ENCODE results near the gene ZDHHC5.

The ZDHHC5 gene

DNA sequence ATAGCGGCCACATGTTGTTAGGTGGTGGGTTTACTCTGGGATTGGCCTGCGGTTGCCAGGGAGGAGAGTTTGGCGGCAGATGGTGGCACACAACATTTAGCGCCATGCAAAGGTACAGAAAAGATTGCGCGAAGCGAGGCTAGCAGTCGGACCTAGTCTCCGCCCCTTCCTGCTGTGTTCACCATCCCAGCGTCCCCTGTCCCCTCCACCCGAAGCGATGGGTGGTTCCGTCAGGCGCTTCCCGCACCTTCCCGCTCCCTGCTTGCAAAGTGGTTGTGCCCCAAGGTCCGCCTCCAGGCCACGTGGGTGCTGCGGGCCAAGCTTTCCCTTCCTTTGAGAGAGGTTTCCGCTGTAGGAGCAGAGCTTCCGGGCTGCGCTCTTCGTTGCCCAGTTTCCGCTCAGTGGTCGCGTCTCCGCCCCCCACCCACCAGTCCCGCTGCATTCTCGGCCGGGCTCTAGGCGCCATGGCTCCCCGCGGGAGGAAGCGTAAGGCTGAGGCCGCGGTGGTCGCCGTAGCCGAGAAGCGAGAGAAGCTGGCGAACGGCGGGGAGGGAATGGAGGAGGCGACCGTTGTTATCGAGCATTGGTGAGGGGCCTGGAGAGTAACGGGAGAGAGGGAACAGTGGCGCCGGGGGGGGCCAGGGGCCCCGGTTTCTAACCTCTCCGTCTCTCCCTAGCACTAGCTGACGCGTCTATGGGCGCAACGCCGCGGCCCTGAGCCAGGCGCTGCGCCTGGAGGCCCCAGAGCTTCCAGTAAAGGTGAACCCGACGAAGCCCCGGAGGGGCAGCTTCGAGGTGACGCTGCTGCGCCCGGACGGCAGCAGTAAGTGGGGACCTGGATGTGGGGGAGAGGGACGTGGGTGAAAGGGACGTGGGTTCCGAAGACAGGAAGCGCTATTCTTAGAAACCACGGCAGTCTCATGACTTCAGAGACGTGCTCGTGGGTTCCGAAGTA is 73.5 kb downstream of the ZDHHC5 start, which contains the start of gene SELENOH:
TSS of gene SELENOH (plus strand) at position 360 of the 955 bp plus-strand sequence. CDS start at position 465, 105 bp downstream.
- Mint-ChIP-seq H3K27me3 (no peaks in the 10 kb centered on the region), H3K9me3 (no peaks in the 10 kb centered on the region)

GRCh38 chr11:57742087-57742452 is 74.2 kb downstream of the ZDHHC5 start:
- no peak for ATAC-seq (replicated peaks)

More for the DNA sequence above, 73.5 kb downstream of the ZDHHC5 start, which contains the start of gene SELENOH:
- Mint-ChIP-seq H3K36me3 (ENCODE audit: insufficient read depth) (peaks cover 77% of the 10 kb centered on the region), H3K4me3 (peak within 1 kb of the TSS; percentile 95 to 97), H3K27ac (peak within 1 kb of the TSS; percentile 99), H3K4me1 (ENCODE audit: low read depth in 2 of 2) (peaks cover 20 to 26% of the 10 kb centered on the region in 2 donors)
- ATAC-seq (replicated peaks): peak; percentile 83
- DNase-seq: peak; percentile 90 to 94 (median 90)

DNA sequence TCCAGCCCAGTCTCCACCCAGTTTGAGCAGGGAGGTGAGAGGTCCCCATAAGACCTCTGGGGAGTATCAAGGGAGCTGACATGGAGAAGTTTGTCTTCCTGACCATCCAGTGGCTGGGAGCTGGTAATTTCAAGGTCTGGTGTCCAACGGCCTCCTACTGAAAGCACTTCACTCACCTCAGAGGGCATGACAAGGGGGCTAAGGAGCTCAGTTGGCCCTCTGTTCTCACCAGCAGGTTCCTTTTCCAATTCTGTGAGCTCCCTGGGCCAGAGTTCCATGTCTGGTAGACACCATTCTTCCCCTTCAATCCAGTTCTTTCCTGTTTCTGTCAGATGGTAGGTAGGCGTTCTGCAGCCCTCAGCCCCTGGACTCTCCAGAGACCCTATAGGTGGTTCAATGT is 76.4 kb downstream of the ZDHHC5 start:
- no peak for DNase-seq
- H3K36me3 Mint-ChIP-seq (ENCODE audit: insufficient read depth): peaks cover 61% of the 10 kb centered on the region
- no peak overlapping the region for H3K4me3 Mint-ChIP-seq
- no peaks in the 10 kb centered on the region for H3K27me3 Mint-ChIP-seq
- ATAC-seq (replicated peaks): no peak
- peak overlapping the region; percentile 60 to 84 for H3K27ac Mint-ChIP-seq
- no peaks in the 10 kb centered on the region for H3K9me3 Mint-ChIP-seq
- peaks cover 19 to 20% of the 10 kb centered on the region in 2 donors for H3K4me1 Mint-ChIP-seq (ENCODE audit: low read depth in 2 of 2)

More at GRCh38 chr11:57742087-57742452, 74.2 kb downstream of the ZDHHC5 start:
- H3K36me3 Mint-ChIP-seq (ENCODE audit: insufficient read depth): peaks cover 76% of the 10 kb centered on the region
- no peaks in the 10 kb centered on the region for H3K9me3 Mint-ChIP-seq
- peak overlapping the region; percentile 99 for H3K27ac Mint-ChIP-seq
- H3K4me3 Mint-ChIP-seq: peak overlapping the region; percentile 95 to 97
- no peak for DNase-seq
- H3K27me3 Mint-ChIP-seq: no peaks in the 10 kb centered on the region
- H3K4me1 Mint-ChIP-seq (ENCODE audit: low read depth in 2 of 2): peaks cover 20 to 26% of the 10 kb centered on the region in 2 donors

GRCh38 chr11:57745206-57745605 is 77.3 kb downstream of the ZDHHC5 start:
- DNase-seq (no peak), ATAC-seq (replicated peaks) (no peak)
- peaks cover 54% of the 10 kb centered on the region for H3K36me3 Mint-ChIP-seq (ENCODE audit: insufficient read depth)
- H3K9me3 Mint-ChIP-seq: no peaks in the 10 kb centered on the region
- H3K4me3 Mint-ChIP-seq: no peak overlapping the region
- H3K27ac Mint-ChIP-seq: peak overlapping the region; percentile 3 to 84
- no peaks in the 10 kb centered on the region for H3K27me3 Mint-ChIP-seq
- H3K4me1 Mint-ChIP-seq (ENCODE audit: low read depth in 2 of 2): peaks cover 19 to 20% of the 10 kb centered on the region in 2 donors

- ATAC-seq (replicated peaks): no peak
- no peaks in the 10 kb centered on the region for H3K27me3 Mint-ChIP-seq
- no peaks in the 10 kb centered on the region for H3K9me3 Mint-ChIP-seq
- peak overlapping the region; percentile 3 to 81 for H3K27ac Mint-ChIP-seq
- peaks cover 44% of the 10 kb centered on the region for H3K36me3 Mint-ChIP-seq (ENCODE audit: insufficient read depth)
- peaks cover 12 to 15% of the 10 kb centered on the region in 2 donors for H3K4me1 Mint-ChIP-seq (ENCODE audit: low read depth in 2 of 2)
- no peak overlapping the region for H3K4me3 Mint-ChIP-seq
- no peak for DNase-seq
These were observed 79.0 kb downstream of the ZDHHC5 start for GRCh38 chr11:57746920-57747319.

Data from effector memory CD8-positive, alpha-beta T cell (primary cell).